ENCODE measurements around the gene MBNL1. TPM values are rescaled to one million over a fixed set of nuclear protein-coding genes. Genes with fewer than 3 reads are reported as not detected.
A peak's percentile ranks its signal among the peaks of the same experiment; 100 is the strongest.

Gene MBNL1
- total RNA-seq, 1 donor from 2014 or later = 311 TPM

DNA sequence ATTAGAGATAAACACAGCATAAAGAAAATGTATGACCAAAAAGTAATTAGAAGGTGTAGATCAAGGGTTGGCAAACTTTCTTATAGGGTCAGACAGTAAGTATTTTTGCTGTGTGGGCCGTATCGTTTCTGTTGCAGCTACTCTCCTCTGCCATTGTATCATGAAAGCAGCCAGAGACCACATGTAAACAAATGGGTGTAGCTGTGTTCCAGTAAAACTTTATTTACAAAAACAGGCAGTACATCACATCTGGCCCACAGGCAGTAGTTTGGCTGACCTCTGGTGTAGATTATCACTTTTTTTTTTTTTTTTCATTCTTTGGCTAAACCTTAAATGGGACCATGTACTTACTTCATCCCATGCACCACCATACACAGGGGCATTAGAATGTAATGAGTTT is 190.8 kb downstream of the MBNL1 start:
- Histone ChIP-seq H3K9me3 (no peaks in the 10 kb centered on the region), H3K36me3 (peaks cover 0 to 34% of the 10 kb centered on the region in 2 donors), H3K27me3 (no peaks in the 10 kb centered on the region), H3K4me1 (peaks cover 41% of the 10 kb centered on the region), H3K27ac (no peak overlapping the region), H3K4me3 (no peak overlapping the region)
- intact Hi-C loops (cut with DNase I) = no loop called here
- TF ChIP-seq POLR2AphosphoS5 (IDR thresholded peaks at IDR 0.05; ENCODE audit: insufficient read depth in 1 of 2, low read depth in 1 of 2) = no peak
- TF ChIP-seq, protein P1, sequence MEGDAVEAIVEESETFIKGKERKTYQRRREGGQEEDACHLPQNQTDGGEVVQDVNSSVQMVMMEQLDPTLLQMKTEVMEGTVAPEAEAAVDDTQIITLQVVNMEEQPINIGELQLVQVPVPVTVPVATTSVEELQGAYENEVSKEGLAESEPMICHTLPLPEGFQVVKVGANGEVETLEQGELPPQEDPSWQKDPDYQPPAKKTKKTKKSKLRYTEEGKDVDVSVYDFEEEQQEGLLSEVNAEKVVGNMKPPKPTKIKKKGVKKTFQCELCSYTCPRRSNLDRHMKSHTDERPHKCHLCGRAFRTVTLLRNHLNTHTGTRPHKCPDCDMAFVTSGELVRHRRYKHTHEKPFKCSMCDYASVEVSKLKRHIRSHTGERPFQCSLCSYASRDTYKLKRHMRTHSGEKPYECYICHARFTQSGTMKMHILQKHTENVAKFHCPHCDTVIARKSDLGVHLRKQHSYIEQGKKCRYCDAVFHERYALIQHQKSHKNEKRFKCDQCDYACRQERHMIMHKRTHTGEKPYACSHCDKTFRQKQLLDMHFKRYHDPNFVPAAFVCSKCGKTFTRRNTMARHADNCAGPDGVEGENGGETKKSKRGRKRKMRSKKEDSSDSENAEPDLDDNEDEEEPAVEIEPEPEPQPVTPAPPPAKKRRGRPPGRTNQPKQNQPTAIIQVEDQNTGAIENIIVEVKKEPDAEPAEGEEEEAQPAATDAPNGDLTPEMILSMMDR (IDR thresholded peaks at IDR 0.05) = no peak
- TF ChIP-seq POLR2A (IDR thresholded peaks at IDR 0.05) = no peak
- no peak for DNase-seq (ENCODE audit: extremely low spot score in 2 of 2)

DNA sequence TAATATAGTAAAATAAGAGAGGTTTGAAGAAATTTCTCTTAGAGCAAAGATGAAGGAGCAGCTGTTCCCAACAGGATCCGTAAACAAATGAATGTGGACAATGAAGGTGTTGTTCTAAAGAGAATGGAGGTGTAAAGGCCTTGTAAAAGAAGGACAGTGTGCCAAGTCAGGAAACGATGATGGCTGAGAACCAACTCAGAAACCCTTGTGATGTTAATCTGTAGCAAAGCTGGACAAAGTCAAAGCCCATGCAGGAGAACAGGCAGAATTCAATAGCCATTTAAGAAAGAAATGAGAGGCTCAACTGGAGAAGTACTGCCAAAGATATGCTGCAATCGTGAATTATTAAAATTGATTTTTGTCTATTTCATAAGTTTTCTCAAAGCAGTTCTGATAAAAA is 192.2 kb downstream of the MBNL1 start:
- no peak for TF ChIP-seq POLR2A (IDR thresholded peaks at IDR 0.05)
- TF ChIP-seq POLR2AphosphoS5 (IDR thresholded peaks at IDR 0.05; ENCODE audit: insufficient read depth in 1 of 2, low read depth in 1 of 2) = no peak
- TF ChIP-seq, protein P1 (IDR thresholded peaks at IDR 0.05) = no peak
- Histone ChIP-seq H3K4me3 (no peak overlapping the region), H3K27ac (no peak overlapping the region), H3K9me3 (no peaks in the 10 kb centered on the region), H3K4me1 (peaks cover 34% of the 10 kb centered on the region), H3K27me3 (no peaks in the 10 kb centered on the region), H3K36me3 (peaks cover 0 to 41% of the 10 kb centered on the region in 2 donors)
- DNase-seq (ENCODE audit: extremely low spot score in 2 of 2) = no peak
- intact Hi-C loops (cut with DNase I) = no loop called here

DNA sequence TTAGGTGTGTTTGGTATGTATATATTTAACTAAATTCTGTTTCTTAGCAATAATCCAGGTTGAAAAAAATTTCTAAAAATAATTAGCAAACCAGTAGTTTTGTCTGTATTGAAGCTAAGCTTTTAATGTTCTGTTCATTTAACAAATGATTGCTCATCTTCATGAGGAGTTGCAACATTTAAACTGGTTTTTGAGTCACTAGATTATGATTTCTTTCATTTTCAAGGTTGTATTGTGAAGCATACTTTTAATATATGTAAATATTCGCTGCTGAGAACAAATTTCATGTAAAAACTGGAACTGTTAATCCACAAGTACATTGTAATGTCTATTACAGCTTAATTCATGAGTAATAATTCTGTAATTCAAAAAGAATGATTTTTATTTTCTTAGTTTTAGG is 192.7 kb downstream of the MBNL1 start:
- no peak for DNase-seq (ENCODE audit: extremely low spot score in 2 of 2)
- peaks cover 34% of the 10 kb centered on the region for H3K4me1 ChIP-seq
- TF ChIP-seq POLR2AphosphoS5 (IDR thresholded peaks at IDR 0.05; ENCODE audit: insufficient read depth in 1 of 2, low read depth in 1 of 2) = no peak
- TF ChIP-seq, protein P1 (IDR thresholded peaks at IDR 0.05) = no peak
- no peaks in the 10 kb centered on the region for H3K9me3 ChIP-seq
- intact Hi-C loops (cut with DNase I) = no loop called here
- H3K27me3 ChIP-seq = no peaks in the 10 kb centered on the region
- no peak overlapping the region for H3K4me3 ChIP-seq
- H3K36me3 ChIP-seq = peaks cover 0 to 42% of the 10 kb centered on the region in 2 donors
- no peak overlapping the region for H3K27ac ChIP-seq

DNA sequence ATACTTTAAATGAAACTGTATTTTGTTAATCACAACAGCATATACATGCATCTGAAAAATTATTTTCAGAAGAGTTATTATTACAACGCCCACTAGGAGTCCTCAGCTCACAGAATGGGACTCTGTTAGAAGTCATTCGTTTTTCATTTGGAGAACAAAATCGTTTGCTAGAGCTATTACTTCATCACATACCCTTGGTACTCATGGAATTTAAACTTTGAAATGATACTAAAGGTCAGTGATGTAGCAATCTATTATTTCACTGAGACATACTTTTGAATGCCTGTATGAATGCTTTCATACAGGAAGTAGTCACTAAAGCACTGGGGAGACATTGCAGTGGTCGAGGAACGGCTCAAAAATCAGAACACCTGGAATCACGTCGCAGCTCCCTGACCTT is 198.1 kb downstream of the MBNL1 start:
- H3K4me3 ChIP-seq = no peak overlapping the region
- H3K36me3 ChIP-seq = peaks cover 0 to 21% of the 10 kb centered on the region in 2 donors
- no peaks in the 10 kb centered on the region for H3K9me3 ChIP-seq
- H3K4me1 ChIP-seq = peaks cover 7% of the 10 kb centered on the region
- DNase-seq (ENCODE audit: extremely low spot score in 2 of 2) = no peak
- TF ChIP-seq, protein P1 (IDR thresholded peaks at IDR 0.05) = peak in 1 of 3 experiments; percentile 36
- TF ChIP-seq POLR2AphosphoS5 (IDR thresholded peaks at IDR 0.05; ENCODE audit: insufficient read depth in 1 of 2, low read depth in 1 of 2) (no peak), POLR2A (IDR thresholded peaks at IDR 0.05) (no peak)
- no peaks in the 10 kb centered on the region for H3K27me3 ChIP-seq
- H3K27ac ChIP-seq = no peak overlapping the region
- intact Hi-C loops (cut with DNase I) = no loop called here

DNA sequence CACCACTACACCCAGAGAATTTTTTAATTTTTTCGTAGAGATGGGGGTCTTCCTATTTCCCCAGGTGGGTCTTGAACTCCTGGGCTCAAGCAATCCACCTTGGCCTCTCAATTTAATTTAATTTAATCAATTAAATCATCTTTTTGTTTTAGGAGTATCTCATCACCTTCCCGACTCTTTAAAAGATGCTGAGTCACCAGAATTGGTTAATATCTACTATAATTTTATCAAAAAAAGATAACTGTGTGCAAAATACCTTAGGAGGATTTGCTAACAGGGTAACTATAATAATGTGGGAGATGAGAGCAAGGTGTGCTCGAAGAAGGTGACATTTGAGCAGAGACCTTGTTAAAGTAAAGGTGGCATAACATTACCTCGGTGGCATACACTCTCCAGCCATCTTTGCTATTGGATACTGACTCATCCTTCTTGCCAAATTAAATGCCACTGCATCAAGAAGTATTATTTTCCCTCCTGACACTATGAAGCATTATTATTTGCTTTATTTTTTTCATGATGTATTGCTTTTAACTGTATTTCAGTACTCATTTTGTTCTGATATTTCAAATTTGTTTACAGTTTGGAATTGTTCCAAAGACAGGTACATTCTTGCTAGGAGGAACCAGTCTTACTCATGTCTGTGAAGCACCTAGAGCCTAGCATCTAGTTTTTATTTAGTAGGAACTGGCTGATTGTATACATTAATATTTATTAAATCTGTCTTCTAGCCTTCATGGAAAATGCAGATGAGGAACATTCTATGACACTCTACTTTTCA is 200.7 kb downstream of the MBNL1 start:
- TF ChIP-seq, protein P1 (IDR thresholded peaks at IDR 0.05) = no peak
- TF ChIP-seq POLR2A (IDR thresholded peaks at IDR 0.05) = no peak
- no peak for TF ChIP-seq POLR2AphosphoS5 (IDR thresholded peaks at IDR 0.05; ENCODE audit: insufficient read depth in 1 of 2, low read depth in 1 of 2)
- Histone ChIP-seq H3K27ac (no peak overlapping the region), H3K36me3 (peaks cover 0 to 8% of the 10 kb centered on the region in 2 donors), H3K4me1 (no peaks in the 10 kb centered on the region), H3K27me3 (no peaks in the 10 kb centered on the region), H3K4me3 (no peak overlapping the region), H3K9me3 (no peaks in the 10 kb centered on the region)
- no peak for DNase-seq (ENCODE audit: extremely low spot score in 2 of 2)
- intact Hi-C loops (cut with DNase I) = loop anchor here (10.0 kb wide), 2 partner anchors 55 to 105 kb away; no protein-coding TSS in a partner anchor

All from vagina (tissue), 2 donors.